H1 (cell line): ENCODE measurements around the gene OR11A1.

ENCODE experiments used
- ATF2 ChIP-seq: IDR thresholded peaks from 2 replicates; pipeline ENCODE4 v1.6.1; 2012; ENCODE audit warnings: low read length, inconsistent platforms
- ATF3 ChIP-seq: IDR thresholded peaks from 2 replicates; pipeline ENCODE4 v1.6.1; 2011; ENCODE audit warnings: low read depth, mild to moderate bottlenecking, low read length; ENCODE audit not compliant: insufficient read depth
- BRCA1 ChIP-seq: IDR thresholded peaks from 2 replicates; pipeline ENCODE4 v1.6.1; 2012; ENCODE audit warnings: low read depth, low read length, improper control_type of control experiment
- CEBPB ChIP-seq: IDR thresholded peaks from 2 replicates; pipeline ENCODE4 v1.6.1; 2012; ENCODE audit warnings: low read depth, low read length
- CREB1 ChIP-seq: IDR thresholded peaks from 2 replicates; pipeline ENCODE4 v1.6.1; 2012; ENCODE audit warnings: inconsistent platforms
- CTCF ChIP-seq, 3 experiments: IDR thresholded peaks; 1 replicate in 2 of 3; 2 replicates in 1 of 3; pipeline versions ENCODE4 v1.5.1 to v1.6.1; 2011; ENCODE audit warnings: low read length in 3 of 3, mild to moderate bottlenecking in 3 of 3, inconsistent platforms in 2 of 3, low read depth in 1 of 3, moderate library complexity in 1 of 3; ENCODE audit not compliant: insufficient read depth in 1 of 3; ENCODE audit errors: control extremely low read depth in 1 of 3
- JUND ChIP-seq: IDR thresholded peaks from 2 replicates; pipeline ENCODE4 v1.6.1; 2011; ENCODE audit warnings: mild to moderate bottlenecking, improper control_type of control experiment, low read length
- NRF1 ChIP-seq: IDR thresholded peaks from 2 replicates; pipeline ENCODE4 v1.6.1; 2011; ENCODE audit warnings: mild to moderate bottlenecking, low read depth, low read length, improper control_type of control experiment
- POLR2A ChIP-seq, 2 experiments: IDR thresholded peaks; 1 replicate in 1 of 2; 2 replicates in 1 of 2; pipeline ENCODE4 v1.6.1; 2011; ENCODE audit warnings: low read depth in 2 of 2, low read length in 2 of 2, mild to moderate bottlenecking in 2 of 2; ENCODE audit errors: control extremely low read depth in 1 of 2
- RAD21 ChIP-seq, 2 experiments: IDR thresholded peaks in 1 of 2; conservative IDR thresholded peaks in 1 of 2; 2 replicates each; pipeline ENCODE4 v1.6.1; 2011; ENCODE audit warnings: low read depth in 2 of 2, low read length in 2 of 2, improper control_type of control experiment in 1 of 2, inconsistent platforms in 1 of 2, mild to moderate bottlenecking in 1 of 2, moderate library complexity in 1 of 2
- RFX5 ChIP-seq: IDR thresholded peaks from 2 replicates; pipeline ENCODE4 v1.6.1; 2011; ENCODE audit warnings: low read depth, low read length, improper control_type of control experiment, borderline replicate concordance
- USF2 ChIP-seq: IDR thresholded peaks from 2 replicates; pipeline ENCODE4 v1.6.1; 2011; ENCODE audit warnings: low read length, improper control_type of control experiment
- YY1 ChIP-seq: IDR thresholded peaks from 2 replicates; pipeline ENCODE4 v1.6.1; 2011; ENCODE audit warnings: low read depth, mild to moderate bottlenecking, low read length

GRCh38 chr6:29501106-29501505 lies 44.2 kb upstream of the OR11A1 start:
- TF ChIP-seq POLR2A (IDR thresholded peaks at IDR 0.05; ENCODE audit: control extremely low read depth in 1 of 2, low read depth in 2 of 2, low read length in 2 of 2) (no peak), USF2 (no peak), CTCF (IDR thresholded peaks at IDR 0.05; ENCODE audit: control extremely low read depth in 1 of 3, insufficient read depth in 1 of 3, low read depth in 1 of 3, low read length in 3 of 3) (no peak), BRCA1 (no peak), CEBPB (no peak), RFX5 (no peak), JUND (no peak), YY1 (no peak), ATF2 (no peak), RAD21 (IDR thresholded peaks at IDR 0.05 in 1 of 2, conservative IDR thresholded peaks at IDR 0.05 in 1 of 2; ENCODE audit: low read depth in 2 of 2, low read length in 2 of 2) (no peak), ATF3 (no peak), CREB1 (no peak), NRF1 (no peak)
